HG03469 (cell line): ENCODE measurements around the gene TTLL7.

Experiments used
- ATAC-seq: cut with Tn5 transposase; IDR thresholded peaks from one replicate; pipeline ENCODE4 v1.9.1; 2021; ENCODE audit warnings: mild to moderate bottlenecking, moderate library complexity, moderate number of reproducible peaks; ENCODE audit not compliant: unreplicated experiment

The TTLL7 gene

GRCh38 chr1:83883979-83884378, 115.0 kb downstream of the TTLL7 start:
- no peak for ATAC-seq

DNA sequence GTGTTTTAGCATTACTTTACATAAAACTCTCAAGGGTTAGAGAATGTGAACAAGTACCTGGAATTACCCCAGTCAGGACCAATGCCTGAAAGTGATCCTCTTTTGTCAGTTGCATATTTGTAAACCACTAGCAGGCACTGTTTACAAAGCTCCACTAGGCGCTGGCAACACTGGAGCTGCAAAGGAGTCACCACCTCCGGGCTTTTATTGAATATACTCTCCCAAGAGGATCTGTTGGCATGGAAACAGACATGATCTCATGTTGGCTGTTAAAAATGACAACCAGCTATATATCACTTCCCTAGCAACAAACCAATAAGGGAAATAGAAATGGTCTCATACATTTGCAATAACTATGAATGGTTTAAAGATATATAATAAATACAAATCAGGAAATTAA, 116.0 kb downstream of the TTLL7 start:
- ATAC-seq = peak; percentile 50

- ATAC-seq = no peak
Measured at GRCh38 chr1:83872515-83872914, 126.4 kb downstream of the TTLL7 start.

DNA sequence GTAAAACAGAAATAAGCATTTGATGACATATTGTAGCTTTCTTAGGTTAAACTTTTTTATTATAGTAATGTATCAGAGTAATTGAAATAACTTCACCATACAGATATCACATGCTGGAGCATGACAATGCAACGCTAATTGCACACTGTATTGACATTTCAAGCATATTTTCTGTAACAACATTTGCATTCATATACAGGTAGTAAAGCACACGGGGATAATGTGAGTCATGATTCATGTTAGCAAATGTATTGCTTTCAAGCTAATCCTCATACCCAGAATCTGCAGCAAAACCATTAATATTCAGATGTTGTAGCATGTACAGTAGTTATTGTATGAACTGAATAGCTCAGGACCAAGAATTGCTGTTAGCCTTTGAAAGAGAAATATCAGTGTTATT, 133.9 kb downstream of the TTLL7 start:
- no peak for ATAC-seq

GRCh38 chr1:83860490-83861221, 138.3 kb downstream of the TTLL7 start:
- peak; percentile 91 for ATAC-seq

DNA sequence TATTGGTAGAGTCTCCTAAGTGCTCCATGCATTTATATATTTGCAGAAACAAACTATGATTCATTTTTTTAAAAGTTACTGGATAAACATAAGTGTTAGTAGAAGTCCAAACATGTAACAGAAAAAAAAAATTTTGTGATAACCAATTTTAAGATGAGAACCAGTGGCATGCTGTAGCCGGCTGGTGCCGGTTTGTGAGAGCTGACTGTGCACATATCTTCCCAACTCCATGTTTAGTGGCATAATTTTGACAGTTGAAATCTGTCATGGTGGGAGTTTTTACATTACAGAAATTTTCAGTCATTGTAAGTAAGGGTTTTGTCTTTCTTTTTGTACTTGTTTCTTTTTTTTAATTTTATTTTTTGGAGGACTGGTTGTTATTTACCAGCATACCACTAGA, 141.2 kb downstream of the TTLL7 start:
- no peak for ATAC-seq

DNA sequence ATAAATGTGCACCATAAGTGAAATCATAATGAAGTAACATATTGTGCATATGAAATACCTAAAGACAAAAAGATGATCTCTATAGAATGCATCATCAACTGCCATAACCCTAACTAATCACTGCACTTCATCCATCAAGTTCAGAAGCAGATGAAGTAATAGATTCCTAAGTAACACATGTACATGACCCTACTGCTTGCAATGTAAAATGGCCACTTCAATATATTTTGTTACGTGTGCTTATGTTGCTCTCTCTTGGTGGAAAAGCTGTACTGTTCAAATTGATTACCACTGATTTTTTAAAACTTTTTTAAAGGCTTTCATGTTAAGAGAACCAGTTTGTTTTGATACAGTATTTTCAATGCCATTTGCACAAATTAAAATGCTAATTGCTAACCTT, 141.8 kb downstream of the TTLL7 start:
- ATAC-seq = no peak

DNA sequence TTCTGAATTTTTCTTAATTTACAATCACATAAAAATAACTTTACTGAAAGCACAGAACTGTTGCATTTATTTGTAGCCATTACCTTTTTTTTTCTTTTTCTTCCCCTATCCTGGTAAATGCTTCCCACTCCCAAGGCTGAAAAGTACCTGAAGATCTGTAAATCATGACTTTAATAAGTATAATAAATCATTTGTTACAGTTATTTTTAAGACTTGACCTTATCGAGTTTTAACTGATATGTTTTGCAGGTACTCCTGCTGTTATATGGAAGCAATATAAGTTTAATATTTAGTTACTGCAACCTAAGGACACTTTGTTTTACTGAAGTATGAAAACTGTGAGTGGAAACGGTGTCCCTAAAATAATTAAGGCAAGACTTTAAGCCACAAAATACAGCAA, 142.6 kb downstream of the TTLL7 start:
- ATAC-seq = no peak

GRCh38 chr1:83854456-83854855, 144.5 kb downstream of the TTLL7 start:
- no peak for ATAC-seq

DNA sequence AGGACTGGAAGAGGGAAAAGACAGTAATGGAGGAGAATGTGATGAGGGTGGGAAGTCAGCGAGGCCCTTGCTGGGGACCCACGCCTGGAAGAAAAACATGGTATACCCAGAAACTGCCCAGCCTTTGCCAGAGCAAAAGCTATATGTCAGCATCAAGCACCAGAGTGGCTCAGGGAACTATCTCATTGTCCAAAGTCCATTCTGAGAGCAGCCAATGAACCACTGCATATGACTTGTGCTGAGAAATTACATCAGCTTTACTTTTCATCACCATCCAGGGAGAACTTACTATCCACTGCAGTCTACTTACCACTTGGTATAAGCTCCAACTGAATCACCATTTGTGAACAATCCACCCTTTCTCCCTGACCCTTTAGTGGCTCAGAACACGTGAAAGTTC, 148.1 kb downstream of the TTLL7 start:
- ATAC-seq = no peak

- peak; percentile 64 for ATAC-seq
Measured at GRCh38 chr1:83849191-83850061, 149.5 kb downstream of the TTLL7 start.

GRCh38 chr1:83846138-83846537, 152.8 kb downstream of the TTLL7 start:
- ATAC-seq = no peak

DNA sequence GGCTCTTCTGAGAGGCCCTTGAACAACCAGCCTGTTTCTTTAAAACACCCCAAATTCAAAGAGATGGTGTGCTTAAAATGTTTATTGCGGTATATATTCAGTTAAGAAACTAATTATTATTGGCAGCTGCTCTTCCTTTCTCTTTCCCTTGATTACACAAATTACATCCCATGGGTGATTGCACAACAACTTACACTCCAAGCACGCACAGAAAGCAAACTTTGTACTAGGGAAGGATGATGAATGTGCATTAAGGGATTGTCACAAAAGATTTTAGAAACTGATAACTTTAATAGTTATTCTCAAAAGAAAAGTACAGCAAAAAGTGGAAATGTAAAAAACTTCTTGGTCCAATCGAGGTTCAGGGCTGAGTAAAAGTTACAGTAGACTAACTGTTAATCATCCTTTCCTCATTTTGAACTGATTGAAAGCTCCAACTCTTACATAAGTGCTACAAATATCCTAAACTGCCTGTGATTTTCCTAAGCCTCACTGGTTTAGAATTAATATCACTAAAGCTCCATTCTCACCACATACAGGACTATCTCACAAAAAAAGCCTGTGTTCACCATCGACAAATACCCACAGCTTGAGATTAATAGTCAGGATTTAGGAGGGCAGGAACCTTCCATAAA, 153.4 kb downstream of the TTLL7 start:
- no peak for ATAC-seq

GRCh38 chr1:83844546-83844945, 154.4 kb downstream of the TTLL7 start:
- no peak for ATAC-seq

DNA sequence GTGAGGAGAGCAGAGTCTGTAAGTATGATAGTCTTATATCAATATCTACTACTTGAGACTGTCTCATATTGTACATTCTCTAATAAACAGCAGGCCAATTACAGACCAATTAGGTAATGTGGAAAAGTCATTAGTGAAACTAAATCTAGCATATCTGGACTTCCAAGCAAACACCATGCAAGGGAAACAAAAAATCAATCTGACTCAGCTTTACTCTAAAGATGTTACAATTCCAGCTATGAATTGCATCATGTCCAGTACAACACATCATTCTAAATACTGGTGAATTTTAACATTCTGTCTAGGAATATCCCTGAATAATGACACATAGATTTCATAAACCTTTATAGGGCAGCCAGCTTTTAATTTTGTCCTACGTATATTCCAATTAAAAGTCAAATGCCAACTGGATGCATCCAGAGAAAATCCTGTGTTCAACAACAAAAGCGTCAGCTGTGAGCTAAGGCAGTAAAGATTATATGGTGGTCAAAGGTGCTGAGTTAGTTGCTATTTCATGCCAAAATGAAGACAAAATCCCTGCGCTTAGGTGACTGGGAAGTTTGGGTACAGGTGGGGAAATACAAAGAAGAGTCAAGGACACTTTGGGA, 159.3 kb downstream of the TTLL7 start:
- no peak for ATAC-seq

DNA sequence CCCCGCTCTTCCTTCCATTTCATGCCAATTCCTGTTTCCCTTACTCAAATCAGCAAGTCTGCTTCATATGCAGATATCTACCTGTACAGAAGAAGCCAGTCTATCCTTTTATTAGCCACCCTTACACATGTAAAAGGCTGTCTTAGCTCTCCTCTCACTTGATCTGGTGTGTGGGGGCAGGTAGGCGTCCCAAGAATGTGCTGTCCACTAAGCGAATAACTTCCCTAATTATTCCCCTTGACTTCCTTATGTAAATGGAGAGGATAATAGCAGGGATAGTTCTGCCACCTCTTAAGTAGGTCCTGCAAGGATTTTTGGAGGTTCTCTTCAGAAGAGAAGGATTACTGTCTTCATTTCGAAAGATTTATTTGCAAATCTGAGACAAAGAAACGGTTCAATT, 160.4 kb downstream of the TTLL7 start:
- ATAC-seq = no peak

DNA sequence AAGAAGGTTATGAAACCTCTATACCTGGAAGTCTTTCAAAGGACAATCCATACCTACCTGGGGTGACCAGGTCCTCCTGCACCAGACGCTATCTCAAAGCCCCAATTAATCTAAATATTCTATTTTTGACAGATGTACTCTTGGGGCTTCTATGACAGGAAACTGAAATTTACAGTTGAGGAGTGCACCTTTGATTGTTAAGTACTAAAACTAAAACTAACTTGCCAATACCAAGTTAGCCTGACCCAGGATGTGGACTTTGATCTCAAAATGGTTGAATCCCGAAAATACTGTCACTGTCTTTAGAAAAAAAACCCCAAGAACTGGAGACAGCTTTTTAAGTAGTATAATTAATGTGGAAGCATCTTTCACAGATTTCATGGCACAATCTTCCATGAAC, 162.4 kb downstream of the TTLL7 start:
- ATAC-seq = no peak

DNA sequence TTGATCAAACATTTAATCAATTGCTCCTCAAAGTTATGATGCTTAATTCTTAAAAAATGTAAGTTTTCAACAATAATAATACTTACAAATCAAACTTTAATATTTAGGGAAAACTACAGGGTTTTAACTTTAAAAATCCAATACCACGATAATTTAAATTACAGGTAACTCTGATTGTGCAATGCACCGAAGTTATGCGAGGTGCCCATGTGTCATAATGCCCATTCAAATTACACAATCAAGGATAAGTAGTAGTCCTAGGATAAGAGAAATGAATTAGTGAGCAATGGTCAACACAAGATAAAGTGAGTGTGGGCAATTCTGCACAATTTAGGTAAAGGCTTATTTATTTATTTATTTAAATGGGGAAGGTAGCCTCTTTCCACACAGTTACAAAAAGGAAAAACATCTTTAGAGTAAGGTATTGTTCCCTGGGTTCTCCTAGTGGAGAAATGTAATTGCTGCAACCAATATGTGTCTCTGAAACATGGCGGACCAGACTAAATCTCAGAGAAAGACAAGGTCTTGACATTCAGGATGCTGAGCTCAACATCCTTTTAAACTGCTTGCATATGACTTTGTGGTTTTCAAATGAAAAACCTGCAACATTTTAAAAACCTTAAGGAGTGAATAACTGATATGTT, 164.2 kb downstream of the TTLL7 start:
- no peak for ATAC-seq

- no peak for ATAC-seq
Measured at GRCh38 chr1:83832194-83832593, 166.7 kb downstream of the TTLL7 start.

DNA sequence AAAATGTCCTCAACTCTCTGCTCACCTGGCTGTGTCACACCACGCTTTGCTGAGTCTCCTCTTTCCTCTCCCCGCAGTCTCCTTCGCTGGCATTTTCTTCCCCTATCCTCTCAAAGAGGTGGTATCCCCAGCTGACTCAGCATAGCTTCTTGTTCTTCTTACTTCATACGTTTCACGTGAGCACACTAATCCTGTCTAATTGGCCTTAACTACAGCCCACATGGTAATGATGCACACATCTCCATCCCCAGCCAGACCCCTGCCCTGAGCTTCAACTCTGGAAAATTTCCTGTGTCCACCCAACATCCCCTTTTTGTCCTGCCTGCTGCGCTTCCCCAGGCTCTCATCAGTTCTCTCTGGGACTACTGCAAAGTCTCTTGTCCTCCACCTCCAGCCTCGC, 169.8 kb downstream of the TTLL7 start:
- ATAC-seq = no peak

DNA sequence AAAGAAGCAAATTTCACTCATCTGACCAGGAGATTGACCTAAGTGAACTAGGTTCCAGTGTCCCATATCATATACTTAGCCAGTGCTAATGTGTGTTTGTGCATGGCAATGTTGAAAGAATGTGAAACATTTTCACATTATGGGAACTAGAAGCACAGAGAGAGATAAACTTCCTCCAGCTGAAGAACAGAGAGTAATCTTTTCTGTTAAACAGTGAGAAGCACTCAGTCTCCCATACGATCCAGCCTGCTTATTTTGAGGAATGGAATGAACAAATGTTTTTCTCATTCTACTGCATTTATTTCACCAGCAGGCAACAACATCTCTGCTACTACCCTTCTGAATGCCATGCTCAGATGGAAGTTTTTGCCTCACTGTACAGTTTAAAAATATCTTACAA, 170.5 kb downstream of the TTLL7 start:
- ATAC-seq = no peak
